H54 (cell line): ENCODE measurements around the gene KDM4B.

Experiments
- DNase-seq: peaks from one replicate; pipeline ENCODE4 v3.0.0; 2011; ENCODE audit warnings: low spot score, mixed read lengths; ENCODE audit not compliant: insufficient read length
- FAIRE-seq: peaks from 3 replicates; lab custom pipeline; 2011; peaks lifted over from hg19 to GRCh38; lab: Jason Lieb, UNC
- POLR2A ChIP-seq: IDR thresholded peaks from 2 replicates; pipeline ENCODE4 v1.6.1; 2011; ENCODE audit warnings: low read depth, mild to moderate bottlenecking, low read length

The KDM4B gene

DNA sequence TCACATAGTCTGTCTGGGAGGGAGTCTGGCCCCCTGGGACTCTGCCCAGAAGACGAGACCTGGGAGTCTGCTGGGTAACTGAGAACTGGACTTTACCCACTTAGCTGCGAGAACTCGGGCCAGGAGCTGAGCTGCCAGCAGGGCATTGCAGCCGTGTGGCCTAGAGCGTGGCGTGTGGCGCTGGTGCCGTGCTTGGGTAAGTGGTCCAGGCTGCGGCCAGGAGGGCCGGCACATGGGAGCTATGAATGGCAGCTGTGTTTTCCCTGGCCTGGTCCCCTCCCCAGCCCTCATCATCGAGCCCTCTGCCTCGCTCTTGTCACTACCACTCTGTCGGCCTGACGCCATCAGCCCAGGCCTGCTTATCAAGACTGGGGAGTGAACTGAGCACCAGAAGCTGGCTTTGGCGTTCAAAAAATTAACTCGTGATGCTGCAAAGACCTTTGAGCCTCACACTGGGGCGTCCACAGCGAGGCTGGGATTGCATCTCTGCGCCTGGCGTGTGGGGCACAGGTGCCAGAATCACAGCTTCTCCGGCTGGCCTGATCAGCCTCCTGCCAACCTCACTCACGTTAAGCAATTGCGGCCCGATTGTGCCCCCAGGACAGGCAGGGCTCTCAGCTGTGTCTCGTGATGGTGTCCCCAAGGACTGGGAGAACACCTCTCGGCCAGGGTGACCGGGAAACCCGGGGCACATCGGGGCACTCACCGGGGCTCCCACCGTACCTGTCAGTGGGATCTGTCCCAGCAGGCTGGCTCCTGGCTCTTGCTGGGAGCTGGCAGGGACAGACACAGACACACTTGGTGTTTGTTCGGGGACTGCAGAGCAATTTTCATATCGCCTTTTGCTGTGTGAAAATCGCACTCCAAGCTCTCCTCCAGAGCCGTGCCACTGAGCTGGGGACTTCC is 85.9 kb downstream of the KDM4B start:
- TF ChIP-seq POLR2A: no peak
- DNase-seq (no peak), FAIRE-seq (no peak)

- FAIRE-seq (no peak), DNase-seq (no peak)
- TF ChIP-seq POLR2A: no peak
Measured at GRCh38 chr19:5055457-5055776, 86.5 kb downstream of the KDM4B start.

GRCh38 chr19:5057860-5058259 is 88.9 kb downstream of the KDM4B start:
- no peak for FAIRE-seq
- peak; percentile 61 for DNase-seq
- TF ChIP-seq POLR2A: no peak

GRCh38 chr19:5058521-5059212 is 89.8 kb downstream of the KDM4B start:
- no peak for TF ChIP-seq POLR2A
- DNase-seq (peak; percentile 74), FAIRE-seq (no peak)

DNA sequence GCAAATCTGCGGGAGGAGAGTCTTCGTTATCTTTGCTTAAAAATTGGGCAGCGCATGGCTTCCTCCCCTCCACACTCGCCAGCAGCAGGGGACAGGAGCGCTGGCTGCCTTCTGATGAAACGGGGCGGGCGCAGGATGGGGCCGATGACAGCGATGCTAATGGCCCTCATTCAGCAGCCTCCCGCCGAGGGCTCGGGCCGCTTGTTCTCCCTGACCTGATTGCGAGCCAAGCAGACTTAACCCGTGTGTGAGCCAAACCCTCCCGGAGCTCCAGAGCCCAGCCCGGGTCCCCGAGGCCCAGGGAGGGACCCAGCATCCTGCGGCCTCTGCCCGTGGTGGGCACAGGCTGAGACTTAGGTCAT is 90.3 kb downstream of the KDM4B start:
- DNase-seq (no peak), FAIRE-seq (no peak)
- TF ChIP-seq POLR2A: no peak

DNA sequence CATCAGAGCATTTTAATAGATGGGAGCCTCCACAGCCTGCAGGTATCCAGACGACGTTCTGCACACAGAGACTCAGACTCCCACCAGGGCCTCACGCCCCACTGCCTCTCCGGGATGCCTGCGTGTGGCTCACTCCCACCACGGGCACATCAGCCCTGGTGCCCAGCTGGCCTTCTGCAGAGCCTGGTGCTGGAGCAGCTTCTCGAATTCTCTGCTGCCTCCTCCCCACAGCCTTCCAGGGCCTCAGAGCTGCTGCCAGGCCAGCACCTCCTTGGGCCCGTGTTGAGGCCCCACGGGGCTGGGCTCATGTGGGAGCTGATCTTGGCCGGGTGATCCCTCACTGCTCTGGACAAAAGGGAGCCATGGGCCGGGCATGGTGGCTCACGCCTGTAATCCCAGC is 90.9 kb downstream of the KDM4B start:
- FAIRE-seq: no peak
- no peak for TF ChIP-seq POLR2A
- DNase-seq: no peak

GRCh38 chr19:5062195-5062594 is 93.3 kb downstream of the KDM4B start:
- no peak for TF ChIP-seq POLR2A
- no peak for DNase-seq
- FAIRE-seq: no peak

DNA sequence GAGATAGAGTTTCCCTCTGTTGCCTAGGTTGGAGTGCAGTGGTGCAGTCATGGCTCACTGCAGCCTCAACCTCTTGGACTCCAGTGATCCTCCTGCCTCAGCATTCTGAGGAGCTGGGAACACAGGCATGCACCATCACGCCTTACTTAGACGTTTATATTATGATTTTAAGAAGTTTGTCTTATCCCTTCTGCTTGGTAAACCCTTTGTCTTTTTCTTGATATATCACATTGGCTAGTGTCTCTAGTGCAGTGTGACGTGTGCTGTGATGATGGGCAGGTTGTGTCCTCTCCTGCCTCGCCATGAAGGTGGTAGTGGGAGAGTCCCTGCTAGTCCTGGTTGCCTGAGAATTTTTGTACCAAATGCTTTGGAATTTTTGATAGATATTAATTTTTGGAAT is 93.9 kb downstream of the KDM4B start:
- FAIRE-seq (no peak), DNase-seq (no peak)
- no peak for TF ChIP-seq POLR2A

GRCh38 chr19:5063873-5064645 is 95.1 kb downstream of the KDM4B start:
- FAIRE-seq (no peak), DNase-seq (no peak)
- TF ChIP-seq POLR2A: no peak

DNA sequence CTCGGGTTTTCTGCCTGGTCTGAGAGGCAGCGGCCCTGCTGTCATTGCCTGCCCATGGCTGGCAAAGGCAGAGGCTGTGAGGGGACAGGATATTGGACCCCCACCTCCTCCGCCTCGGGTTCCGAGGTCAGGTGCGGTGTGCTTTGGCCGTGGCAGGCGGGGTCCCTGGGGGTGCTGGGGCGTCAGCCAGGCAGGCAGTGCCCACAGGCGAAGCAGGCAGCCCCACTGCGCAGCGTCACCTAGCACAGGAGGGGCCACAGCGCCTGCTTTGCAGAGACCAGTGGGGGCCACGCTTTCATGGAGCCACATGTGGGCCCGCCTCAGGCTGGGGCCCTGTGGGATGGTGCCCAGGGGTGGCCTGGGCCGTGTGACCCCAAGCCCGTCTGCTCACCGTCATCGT is 96.0 kb downstream of the KDM4B start:
- DNase-seq (no peak), FAIRE-seq (no peak)
- no peak for TF ChIP-seq POLR2A

GRCh38 chr19:5065663-5066093 is 96.8 kb downstream of the KDM4B start:
- no peak for DNase-seq
- FAIRE-seq: no peak
- no peak for TF ChIP-seq POLR2A

GRCh38 chr19:5066768-5067167 is 97.9 kb downstream of the KDM4B start:
- no peak for TF ChIP-seq POLR2A
- FAIRE-seq (no peak), DNase-seq (no peak)

- FAIRE-seq (no peak), DNase-seq (no peak)
- TF ChIP-seq POLR2A: no peak
Measured at GRCh38 chr19:5067678-5068077, 98.8 kb downstream of the KDM4B start.
